Activated T-cell treated with anti-CD3 and anti-CD28 coated beads for 24 hours (primary cell): ENCODE measurements around the gene TRAP1.

ENCODE experiments used
- DNase-seq: peaks from one replicate; pipeline ENCODE4 v3.0.0-alpha.2; 2020; ENCODE audit warnings: low read depth

Gene TRAP1

DNA sequence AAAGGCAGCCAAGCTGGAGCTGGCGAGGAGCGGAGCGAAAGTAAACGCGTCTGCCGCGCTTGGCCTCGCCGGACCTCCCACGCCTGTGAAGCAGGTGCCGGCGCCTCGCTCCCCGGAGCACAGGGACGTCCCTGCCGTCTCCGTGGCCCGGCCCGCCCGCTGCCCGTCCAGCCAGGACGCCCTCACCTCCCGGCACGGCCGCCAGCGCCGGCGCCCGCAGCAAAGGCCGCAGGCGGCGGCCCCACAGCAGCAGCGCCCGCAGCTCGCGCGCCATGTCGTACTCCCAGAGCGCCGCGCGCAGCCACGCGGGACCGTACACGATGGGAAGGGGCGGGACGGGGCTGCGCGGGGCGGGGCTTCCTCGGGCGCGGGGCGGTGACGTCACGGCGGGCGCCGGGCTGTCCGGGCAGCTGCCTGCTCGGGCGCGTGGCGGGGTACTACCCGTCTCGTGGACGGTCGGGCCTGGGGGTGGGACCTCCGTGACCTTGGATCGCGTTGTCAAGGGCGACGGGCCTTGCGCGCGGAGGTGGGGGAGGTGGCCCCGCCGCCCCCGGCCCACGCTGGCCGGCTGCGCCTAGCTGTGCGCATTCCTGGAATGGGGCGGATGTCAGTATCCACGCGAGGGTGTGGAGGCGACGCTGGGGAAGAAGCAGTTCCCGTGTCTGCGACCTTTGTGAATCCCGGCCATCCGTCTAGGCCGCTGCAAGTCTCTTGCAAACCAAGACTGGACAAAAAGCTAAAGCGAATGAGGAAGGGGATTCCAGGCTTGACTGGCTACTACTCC lies at the start of gene TRAP1:
TSS of gene TRAP1 (minus strand) at position 290 of the 784 bp plus-strand sequence. CDS start at position 274, 16 bp downstream.
- DNase-seq: peak; percentile 91

DNA sequence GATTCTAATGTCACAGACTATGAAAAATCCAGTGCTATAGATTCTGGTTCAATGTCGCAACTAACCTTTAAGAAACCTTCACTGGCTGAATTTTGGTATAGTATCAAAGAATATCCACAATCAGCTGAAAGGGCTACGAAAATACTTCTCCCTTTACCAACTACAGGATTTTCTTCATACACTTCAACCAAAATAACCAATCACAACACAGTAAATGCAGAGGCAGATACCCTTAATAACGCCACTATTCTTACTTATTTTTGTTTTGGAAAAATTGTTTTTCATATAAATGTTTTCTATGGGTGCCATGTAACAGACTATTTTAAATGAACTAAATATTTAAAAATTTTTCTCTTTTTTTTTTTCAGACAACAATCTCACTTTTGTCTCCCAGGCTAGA lies 48.9 kb upstream of the TRAP1 start:
- no peak for DNase-seq

DNA sequence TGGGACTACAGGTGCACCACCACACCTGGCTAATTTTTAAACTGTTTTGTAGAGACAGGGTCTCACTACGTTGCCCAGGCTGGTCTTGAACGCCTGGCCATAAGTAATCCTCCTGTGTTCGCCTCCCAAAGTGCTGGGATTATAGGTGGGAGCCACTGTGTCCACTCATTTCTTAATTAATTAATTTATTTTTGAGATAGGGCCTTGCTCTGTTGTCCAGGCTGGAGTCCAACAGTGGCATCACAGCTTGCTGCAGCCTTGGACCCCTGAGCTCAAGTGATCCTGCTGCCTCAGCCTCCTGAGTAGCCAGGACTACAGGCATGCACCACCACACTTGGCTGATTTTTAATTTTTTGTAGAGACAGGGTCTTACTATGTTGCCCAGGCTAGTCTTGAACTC lies 47.1 kb upstream of the TRAP1 start:
- DNase-seq: no peak

DNA sequence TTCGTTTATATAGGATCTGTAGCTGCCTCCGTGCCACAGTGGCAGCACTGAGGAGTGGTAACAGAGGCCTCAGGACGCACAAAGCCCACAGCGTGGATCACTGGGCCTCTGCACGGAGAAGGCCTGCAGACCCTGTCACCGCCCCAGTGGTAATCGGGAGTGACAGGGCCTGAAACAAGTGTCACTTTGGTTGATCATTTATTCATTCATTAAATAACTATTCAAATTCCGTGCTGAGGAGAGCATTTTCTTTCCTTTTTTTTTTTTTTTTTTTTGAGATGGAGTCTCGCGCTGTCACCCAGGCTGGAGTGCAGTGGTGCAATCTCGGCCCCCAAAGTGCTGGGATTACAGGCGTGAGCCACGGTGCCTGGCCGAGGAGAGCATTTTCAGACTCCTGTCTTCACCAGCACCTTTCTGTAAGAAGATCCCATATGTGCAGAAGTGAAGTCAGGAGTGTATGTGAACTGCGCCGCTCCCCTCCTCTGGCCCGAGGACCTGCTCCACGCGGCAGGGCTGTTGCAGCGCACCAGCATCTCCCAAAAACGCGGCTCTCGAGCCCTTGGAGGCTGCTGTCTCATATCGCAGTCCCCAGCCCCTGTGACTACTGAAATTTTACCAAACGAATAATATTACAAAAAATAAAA lies 44.9 kb upstream of the TRAP1 start:
- no peak for DNase-seq

- no peak for DNase-seq
Measured at GRCh38 chr16:3761375-3762106, 44.2 kb upstream of the TRAP1 start.

GRCh38 chr16:3760518-3760917 lies 43.2 kb upstream of the TRAP1 start:
- no peak for DNase-seq

DNA sequence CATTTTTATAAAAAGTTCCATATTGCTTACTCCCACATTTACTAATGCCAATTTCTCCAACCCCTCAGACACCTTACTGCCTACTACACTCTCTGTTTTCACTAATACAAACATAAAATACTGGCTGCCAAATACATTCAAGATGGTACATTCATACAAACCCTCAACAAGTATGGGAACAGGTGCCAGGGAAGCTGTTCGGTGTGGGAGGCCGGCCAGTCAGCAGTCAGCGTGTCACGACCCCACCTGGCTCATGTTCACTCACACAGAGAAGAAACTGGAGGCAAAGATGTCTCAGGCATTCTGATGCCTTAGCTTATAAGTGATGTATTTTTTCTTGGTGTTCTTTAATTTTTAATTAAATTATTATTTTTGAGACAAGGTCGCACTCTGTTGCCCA lies 42.4 kb upstream of the TRAP1 start:
- no peak for DNase-seq

DNA sequence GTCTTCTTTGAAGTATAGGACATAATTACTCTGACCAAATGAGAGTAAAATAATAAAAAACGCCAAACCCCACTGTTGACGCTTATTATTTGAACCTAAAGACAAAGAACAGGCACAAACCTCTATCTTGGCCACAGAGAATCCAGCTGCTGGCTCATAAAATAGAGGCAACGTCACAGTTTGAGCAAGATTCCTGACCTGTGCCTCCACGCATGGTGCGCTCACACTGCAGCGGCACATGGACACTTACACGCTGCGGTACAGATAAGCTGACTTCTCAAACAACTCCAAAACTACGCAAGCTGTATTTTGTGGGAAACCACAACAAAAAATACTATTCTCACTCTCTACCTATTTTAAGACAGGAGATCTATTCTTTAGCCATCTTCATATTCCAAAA lies 38.8 kb upstream of the TRAP1 start:
- DNase-seq: no peak

GRCh38 chr16:3755249-3755648 lies 37.9 kb upstream of the TRAP1 start:
- DNase-seq: no peak

DNA sequence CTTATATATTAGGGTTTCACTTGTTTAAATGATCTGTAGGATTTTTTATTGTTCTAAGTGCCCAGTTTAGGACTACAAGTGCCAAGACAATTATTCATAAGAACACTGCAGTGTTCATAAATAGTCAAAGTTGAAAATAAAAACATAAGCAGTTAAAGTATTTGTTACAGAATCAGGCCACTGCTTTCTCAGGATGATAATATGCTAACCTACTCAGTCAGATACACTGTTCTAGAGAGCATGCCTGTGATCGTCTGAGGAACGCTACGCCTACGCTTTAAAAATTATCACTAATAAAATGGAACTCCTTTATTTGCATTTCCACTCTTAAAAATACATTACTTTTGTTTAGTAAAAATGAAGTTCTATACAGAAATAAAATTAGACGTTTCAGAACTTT lies 37.4 kb upstream of the TRAP1 start:
- DNase-seq: no peak

DNA sequence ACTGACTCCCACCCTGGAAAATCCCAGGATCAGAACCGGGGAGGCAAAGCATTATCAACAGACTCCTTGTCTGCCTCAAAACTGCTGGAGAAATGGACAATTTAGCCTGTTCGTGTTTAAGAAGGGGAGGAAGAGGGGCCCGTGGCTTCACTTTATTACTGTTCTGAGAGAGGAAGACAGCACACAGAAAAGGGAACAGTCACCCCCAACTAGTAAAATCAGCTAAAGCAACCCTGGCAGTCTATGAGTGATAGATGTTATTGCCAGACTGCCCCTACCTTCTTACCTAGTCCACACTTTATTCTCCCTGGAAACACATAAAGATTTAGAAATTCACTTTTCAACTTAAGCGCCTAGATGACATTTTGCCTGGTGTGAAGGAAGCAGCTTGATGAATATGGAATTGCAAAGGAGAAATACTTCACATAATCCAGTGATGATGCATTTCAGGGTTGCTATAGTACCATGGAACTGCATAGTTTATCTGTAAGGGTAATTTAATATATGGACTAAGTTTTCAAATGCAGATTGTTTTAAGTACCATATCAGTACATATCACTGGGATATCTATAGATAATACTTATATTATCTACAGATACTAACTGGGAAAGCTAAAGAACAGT lies 36.9 kb upstream of the TRAP1 start:
- DNase-seq: no peak

DNA sequence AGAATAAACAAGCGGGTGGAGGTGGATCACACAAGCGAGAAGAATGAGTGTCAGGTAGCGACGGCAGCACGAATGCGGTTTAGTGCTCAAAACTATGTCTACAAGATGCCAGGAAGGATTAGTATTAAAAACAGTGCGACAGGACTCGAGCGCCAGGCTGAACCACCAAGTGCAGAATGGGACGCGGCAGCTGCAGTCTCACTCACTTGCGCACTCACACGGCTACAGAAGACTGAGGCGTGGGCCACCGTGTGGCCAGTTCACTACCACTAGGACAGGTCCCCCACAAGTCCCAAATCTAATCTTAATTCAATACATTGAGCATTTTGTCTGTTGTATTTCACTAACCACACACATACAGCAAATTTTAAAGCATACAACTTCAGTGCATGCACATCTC lies 35.7 kb upstream of the TRAP1 start:
- DNase-seq: no peak

- no peak for DNase-seq
Measured at GRCh38 chr16:3751878-3752277, 34.6 kb upstream of the TRAP1 start.

- DNase-seq: no peak
Measured at GRCh38 chr16:3748307-3748706, 31.0 kb upstream of the TRAP1 start.

DNA sequence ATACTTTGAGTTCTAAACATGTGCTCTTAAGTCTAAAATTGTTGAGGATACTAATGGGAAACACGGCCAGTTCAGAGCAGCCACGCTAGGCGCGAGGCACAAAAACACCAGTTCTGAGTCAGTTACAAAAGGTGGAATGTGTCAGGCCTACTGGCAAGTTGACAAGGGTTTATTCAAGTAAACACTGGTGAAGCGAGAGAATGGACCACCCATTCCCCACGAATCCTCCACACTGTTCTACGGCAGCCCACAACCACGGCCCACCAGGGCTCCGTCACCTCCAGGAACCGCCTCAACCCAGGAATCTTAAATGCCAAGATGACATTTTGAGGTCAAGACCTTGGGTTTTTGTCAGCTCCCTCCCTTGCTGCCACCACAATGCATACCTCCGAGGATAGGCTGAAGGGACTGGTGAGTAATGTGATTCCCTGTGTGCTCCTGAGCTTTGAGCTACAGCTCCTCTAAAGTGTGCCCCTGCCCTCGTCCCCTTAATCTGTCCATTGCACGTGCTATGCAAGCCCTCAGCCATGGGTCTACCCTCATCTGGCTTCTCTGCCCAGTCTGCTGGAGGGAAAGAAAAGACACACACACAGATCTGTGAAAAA lies 28.5 kb upstream of the TRAP1 start:
- DNase-seq: no peak

DNA sequence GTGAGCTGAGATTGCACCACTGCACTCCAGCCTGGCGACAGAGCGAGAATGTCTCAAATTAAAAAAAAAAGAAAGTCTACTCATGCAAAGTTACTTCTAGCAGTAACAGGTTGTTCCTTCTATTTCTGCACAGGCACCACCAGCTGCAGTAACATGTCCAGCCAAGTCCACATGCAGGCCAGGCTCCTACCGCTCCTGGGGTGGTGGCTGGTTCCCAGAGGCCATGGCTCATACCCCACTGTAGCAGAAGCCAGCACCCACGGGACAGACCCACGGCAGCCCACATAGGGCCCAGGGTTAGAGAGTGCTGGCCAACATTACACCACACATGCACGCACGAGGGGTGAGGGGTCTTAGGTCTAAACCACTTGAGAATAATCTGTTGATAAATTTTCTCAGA lies 26.7 kb upstream of the TRAP1 start:
- DNase-seq: no peak

- DNase-seq: no peak
Measured at GRCh38 chr16:3740934-3741333, 23.6 kb upstream of the TRAP1 start.

DNA sequence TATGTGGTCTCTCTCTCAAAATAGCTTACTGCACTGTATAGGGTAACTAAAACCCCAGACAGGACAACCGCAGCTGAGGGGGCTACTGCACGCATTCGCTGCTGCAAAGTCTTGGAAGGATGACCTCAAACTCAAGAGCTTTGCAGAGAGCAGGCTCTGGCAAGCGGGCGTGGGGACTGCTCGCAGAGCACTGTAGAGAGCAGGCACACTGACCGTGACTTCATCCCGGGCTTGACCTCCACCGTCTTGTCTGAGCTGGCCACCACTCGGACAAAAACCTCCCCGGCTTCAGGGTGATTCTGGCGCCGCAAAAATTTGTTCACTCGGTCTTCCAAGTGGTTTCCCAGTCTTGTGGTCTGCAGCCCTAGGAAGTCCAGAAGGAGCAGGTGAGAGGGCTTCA lies 22.9 kb upstream of the TRAP1 start:
- no peak for DNase-seq

GRCh38 chr16:3739636-3740035 lies 22.3 kb upstream of the TRAP1 start:
- DNase-seq: no peak

- DNase-seq: no peak
Measured at GRCh38 chr16:3738541-3738940, 21.2 kb upstream of the TRAP1 start.

DNA sequence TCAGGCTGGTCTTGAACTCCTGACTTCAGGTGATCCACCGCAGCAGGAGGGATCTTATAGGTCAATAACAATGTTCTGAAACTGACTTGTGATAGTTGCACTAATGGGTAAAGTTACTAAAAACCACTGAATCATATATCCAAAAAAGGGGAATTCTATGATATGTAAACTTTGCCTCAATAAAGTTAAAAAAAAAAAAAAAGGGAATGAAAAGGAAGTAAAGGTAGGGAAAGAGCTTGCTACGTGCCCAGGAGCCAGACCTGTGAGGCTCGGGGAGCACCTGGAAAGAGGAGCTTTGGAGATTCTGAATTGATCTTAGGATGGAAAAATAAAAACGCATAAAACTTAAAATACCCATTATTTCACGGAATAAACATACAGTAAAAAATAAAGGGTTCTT lies 20.8 kb upstream of the TRAP1 start:
- no peak for DNase-seq

DNA sequence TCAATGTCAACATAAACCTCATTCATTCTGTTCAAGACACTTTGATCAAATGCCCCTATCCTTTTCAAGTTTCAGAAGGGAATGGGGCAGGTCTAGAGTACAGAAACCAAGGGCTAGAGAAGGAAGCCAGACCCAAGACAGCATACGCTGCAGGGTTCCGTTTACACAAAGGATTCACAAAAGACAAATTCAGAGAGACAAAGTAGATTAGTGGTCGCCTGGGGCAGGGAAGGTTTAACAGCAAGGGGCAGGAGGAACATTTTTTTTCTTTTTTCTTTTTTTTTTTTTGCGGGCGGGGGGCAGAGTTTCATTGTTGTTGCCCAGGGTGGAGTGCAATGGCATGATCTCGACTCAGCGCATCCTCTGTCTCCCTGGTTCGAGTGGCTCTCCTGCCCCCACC lies 19.9 kb upstream of the TRAP1 start:
- DNase-seq: no peak
